GM18861 (cell line): ENCODE measurements around the gene COPS4.
"Not testable (repeated sequence)": the region's sequence is repeated elsewhere in the genome, so short reads cannot be mapped to it uniquely, and the experiment has no call there.

Source experiments
- ATAC-seq: cut with Tn5 transposase; IDR thresholded peaks from one replicate; pipeline ENCODE4 v1.9.1; 2021; ENCODE audit not compliant: unreplicated experiment

COPS4 gene

DNA sequence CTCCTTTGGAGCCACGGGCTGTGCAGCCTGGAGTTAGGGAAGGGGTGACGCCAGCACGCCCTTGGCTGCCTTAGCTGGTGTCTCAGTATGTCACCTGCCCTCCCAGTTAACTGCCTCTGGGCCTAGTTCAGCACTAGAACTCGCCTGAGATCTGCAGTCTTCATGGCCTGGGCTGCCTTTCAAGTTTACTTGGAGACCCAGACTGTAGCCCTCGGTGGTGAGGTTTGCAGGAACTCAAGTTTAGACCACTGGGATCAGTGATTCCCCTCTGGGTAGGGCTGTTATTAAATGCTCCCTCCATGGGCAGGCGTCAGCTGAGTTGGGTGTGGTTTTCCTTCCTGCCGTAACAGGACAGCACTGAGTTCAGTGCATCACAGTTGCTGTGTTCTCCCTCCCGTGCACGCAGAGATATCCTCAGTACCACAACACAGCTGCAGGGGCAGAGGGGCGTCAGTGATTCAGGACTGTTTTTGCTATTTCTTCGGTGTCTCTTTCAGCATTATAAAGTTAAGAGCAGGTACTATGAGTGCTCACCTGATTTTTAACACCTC, 49.0 kb downstream of the COPS4 start:
- ATAC-seq: no peak

DNA sequence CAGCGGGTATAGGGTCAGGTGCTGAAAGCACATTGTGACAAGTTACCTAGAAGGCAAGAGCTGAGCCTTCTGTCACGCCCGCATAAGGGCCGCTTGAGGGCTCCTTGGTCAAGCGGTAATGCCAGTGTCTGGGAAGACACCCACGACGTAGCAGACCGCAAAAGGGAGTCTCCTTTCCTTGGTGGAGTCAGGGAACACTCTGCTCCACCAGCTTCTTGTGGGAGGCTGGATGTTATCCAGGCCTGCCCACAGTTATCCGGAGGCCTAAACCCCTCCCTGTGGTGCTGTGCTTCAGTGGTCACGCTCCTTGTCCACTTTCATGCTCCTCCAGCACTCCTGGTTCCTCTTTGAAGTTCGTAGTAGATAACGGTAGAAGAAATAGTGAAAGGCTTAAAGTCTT, 50.0 kb downstream of the COPS4 start:
- not testable (repeated sequence) for ATAC-seq

- no peak for ATAC-seq
These were observed 54.6 kb downstream of the COPS4 start for GRCh38 chr4:83089410-83090157.

- no peak for ATAC-seq
These were observed 58.2 kb downstream of the COPS4 start for GRCh38 chr4:83093060-83093640.

GRCh38 chr4:83096397-83096796, 61.4 kb downstream of the COPS4 start:
- no peak for ATAC-seq

DNA sequence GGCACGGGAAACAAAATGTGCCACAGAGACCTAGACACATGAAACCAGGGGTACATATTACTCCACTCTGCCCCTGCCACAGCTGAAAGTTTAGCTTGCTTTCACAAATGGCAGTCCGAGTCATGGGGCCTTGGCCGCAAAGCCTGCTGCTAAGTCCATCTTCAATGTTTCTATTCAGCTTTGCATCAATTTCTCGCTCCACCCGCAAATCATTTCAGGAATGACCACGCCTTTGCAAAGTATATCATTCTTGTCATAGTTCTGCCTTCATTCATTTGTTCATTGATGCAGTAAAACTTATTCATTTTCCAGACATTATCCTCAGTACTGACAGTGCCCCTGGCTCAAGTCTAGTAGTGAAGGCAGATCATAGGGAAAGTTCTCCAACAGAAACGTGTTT, 70.0 kb downstream of the COPS4 start:
- no peak for ATAC-seq

GRCh38 chr4:83107631-83108030, 72.6 kb downstream of the COPS4 start:
- no peak for ATAC-seq

- ATAC-seq: no peak
These were observed 73.3 kb downstream of the COPS4 start for GRCh38 chr4:83108101-83108861.

DNA sequence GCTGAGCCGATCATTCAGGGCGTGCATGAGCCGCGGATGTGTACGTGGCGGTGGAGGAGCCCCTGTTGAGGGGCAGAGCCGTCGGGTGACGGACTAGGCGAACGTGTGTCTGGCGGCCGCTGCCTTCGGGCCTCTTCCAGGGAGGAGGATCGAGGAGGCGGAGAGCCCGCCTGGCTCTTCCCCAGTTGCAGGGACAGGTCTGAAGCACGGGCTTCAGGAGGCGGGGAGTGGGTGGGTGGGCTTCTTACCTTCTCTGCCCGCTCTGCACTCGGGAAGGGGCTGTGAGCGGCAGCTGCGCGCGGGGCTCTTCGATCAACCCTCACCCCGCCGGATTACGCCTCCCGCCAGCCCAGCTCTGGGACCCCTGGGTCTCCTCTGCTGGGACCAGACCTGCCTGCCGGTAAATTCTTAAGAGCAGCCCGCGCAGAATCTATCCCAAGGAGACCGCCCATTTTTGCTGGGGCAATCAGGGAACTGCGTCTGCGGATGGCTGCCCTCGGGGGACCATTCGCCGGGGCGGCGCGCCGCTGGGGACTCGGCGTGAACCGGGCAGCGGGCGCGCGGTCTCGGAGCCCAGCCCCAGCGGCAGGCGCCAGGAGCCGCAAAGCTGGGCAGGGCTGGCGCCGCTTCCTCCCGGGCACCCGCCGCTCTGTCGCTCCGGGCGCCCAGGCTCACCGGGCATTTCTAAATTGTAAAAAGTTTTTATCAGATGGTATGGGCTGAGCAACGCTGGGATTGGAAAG, 74.7 kb downstream of the COPS4 start:
- ATAC-seq: peak; percentile 5

DNA sequence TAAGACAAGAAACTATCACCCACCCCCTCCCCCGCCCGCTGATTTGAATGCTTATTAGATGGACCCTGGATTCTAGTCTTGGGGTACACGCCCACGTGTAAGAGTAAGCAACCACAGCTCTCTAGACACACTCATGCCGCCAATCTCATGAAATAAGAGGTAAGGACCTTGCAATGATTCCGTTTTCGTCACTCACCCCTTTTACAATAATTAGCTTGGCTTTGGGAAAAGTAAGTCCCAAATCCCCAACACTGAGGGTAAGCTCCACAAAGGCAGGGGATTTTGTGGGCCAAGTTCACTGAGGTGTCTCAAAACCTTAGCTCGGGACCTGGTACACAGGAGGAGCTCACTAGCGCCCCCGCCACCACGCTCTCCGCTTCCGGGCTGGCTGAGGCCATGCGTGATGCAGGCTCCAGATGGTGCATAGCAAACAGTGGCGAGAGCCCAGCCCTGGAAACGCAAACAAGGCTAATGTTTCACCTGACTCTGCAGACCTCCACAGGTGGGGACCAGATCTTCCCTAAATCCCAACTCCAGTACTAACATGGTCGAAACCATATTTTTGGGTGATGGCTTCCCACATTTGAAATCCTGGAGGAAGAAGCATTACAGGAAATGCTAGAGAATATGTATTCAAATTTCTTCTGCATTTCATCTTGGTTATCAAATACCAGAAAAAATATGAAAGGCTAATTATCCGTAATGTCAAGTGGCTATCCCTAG, 75.4 kb downstream of the COPS4 start:
- peak; percentile 58 for ATAC-seq

DNA sequence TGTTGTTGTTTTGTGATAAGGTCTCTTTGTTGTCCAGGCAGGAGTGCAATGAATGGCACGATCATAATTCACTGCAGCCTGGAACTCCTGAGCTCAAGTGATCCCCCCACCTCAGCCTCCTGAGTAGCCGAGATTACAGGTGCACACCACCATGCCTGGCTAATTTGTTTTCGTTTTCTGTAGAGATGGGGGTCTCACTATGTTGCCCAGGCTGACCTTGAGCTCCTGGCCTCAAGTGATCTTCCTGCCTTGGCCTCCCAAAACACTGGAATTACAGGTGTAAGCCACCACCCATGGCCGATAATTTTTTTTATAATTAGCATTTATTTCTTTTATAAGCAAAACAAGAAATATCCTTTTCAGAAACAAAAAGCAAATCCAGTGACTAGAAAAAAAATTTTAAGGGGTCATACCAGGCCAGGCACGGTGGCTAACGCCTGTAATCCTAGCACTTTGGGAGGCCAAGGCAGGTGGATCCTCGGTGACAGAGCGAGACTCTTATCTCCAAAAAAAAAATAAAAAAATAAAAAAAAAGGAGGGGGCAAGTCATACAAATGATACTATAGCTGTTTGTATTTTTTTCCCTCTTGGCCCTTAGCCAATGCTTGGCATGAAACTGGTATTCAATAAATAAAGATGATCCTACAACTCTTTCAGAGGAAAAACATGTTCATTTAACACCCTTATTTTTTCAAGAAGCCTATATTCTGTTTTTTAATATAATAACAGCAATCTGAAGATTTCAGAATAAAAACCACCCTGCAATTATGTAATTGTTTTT, 76.2 kb downstream of the COPS4 start:
- ATAC-seq: no peak

DNA sequence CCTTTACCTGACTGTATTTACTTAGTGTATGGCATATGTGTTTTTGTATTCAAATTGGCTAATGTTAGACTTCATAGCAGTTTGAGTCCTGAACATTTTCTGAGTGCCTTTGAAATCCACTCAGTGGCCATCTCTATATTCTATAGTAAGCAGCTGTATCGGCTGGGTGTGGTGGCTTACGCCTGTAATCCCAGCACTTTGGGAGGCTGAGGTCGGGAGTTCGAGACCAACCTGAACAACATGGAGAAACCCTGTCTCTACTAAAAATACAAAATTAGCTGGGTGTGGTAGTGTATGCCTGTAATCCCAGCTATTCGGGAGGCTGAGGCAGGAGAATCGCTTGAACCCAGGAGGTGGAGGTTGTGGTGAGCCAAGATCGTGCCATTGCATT, 76.8 kb downstream of the COPS4 start:
- ATAC-seq: not testable (repeated sequence)

GRCh38 chr4:83112231-83112630, 77.2 kb downstream of the COPS4 start:
- no peak for ATAC-seq

GRCh38 chr4:83112678-83113428, 77.9 kb downstream of the COPS4 start:
- no peak for ATAC-seq

- no peak for ATAC-seq
These were observed 78.4 kb downstream of the COPS4 start for GRCh38 chr4:83113429-83113786.

GRCh38 chr4:83114576-83114975, 79.6 kb downstream of the COPS4 start, which contains the start of gene PLAC8:
Gene PLAC8, minus strand, starts transcription at chr4:83114729. Its CDS starts 6,808 bp downstream, at chr4:83107921.
- peak; percentile 58 for ATAC-seq

DNA sequence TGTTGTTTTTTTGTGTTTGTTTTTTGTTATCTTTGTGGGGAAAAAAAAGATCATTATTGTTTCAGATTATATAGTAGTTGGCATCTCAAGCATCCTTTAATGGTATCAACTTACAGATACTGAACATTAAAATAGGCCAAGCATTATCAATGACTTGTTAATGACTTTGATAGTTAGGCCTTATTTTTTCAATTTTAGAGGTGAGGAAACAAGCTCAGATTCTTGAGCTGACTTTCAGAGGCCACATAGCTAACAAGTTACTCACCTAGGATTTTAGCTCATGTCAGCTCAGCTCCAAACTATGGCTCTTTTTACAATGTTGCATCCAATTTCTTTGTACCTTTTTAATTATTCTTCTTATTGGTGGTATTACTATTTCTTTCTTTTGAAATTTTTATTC, 80.0 kb downstream of the COPS4 start:
- ATAC-seq: no peak

- ATAC-seq: no peak
These were observed 80.8 kb downstream of the COPS4 start for GRCh38 chr4:83115656-83116285.
